HEK293 (cell line): Measurements from ENCODE around the gene ASPHD1.

Experiments used
- BCL11A ChIP-seq: fragments of 450-650 bp; formaldehyde crosslinking; IDR thresholded peaks from 2 replicates; pipeline ENCODE4 v1.5.1; 2016; ENCODE audit warnings: low read depth, missing biosample characterization, missing genetic modification characterization
- CTCF ChIP-seq: fragments of 450-650 bp; formaldehyde crosslinking; IDR thresholded peaks from 2 replicates; pipeline ENCODE4 v1.5.1; 2016; ENCODE audit warnings: missing biosample characterization, missing genetic modification characterization
- MEIS1 ChIP-seq: sonication (generic); formaldehyde crosslinking; IDR thresholded peaks from 2 replicates; pipeline ENCODE4 v1.8.1; 2022; ENCODE audit warnings: missing genetic modification reagents, mild to moderate bottlenecking, borderline replicate concordance
- PRDM2 ChIP-seq: fragments of 450-650 bp; formaldehyde crosslinking; IDR thresholded peaks from 2 replicates; pipeline ENCODE4 v1.5.1; 2016; ENCODE audit warnings: missing biosample characterization, missing genetic modification characterization, borderline replicate concordance
- REPIN1 ChIP-seq: fragments of 450-650 bp; formaldehyde crosslinking; IDR thresholded peaks from 2 replicates; pipeline ENCODE4 v1.5.1; 2017; ENCODE audit warnings: missing biosample characterization, missing genetic modification characterization, low read depth
- ZBTB1 ChIP-seq: fragments of 450-650 bp; formaldehyde crosslinking; IDR thresholded peaks from 2 replicates; pipeline ENCODE4 v1.5.1; 2016; ENCODE audit warnings: missing biosample characterization, missing genetic modification characterization
- ZBTB26 ChIP-seq: fragments of 450-650 bp; formaldehyde crosslinking; optimal IDR thresholded peaks from 2 replicates; pipeline ENCODE3; 2016; ENCODE audit warnings: missing biosample characterization, mild to moderate bottlenecking, missing genetic modification characterization
- ZFHX2 ChIP-seq: fragments of 450-650 bp; formaldehyde crosslinking; conservative IDR thresholded peaks from 2 replicates; pipeline ENCODE4 v1.5.1; 2016; ENCODE audit warnings: missing biosample characterization, missing genetic modification characterization
- ZNF132 ChIP-seq: fragments of 450-650 bp; formaldehyde crosslinking; IDR thresholded peaks from 2 replicates; pipeline ENCODE4 v1.5.1; 2017; ENCODE audit warnings: missing biosample characterization, missing genetic modification characterization, borderline replicate concordance
- ZNF2 ChIP-seq: fragments of 450-650 bp; formaldehyde crosslinking; IDR thresholded peaks from 2 replicates; pipeline ENCODE4 v1.5.1; 2016; ENCODE audit warnings: missing biosample characterization, missing genetic modification characterization
- ZNF248 ChIP-seq: fragments of 450-650 bp; formaldehyde crosslinking; IDR thresholded peaks from 2 replicates; pipeline ENCODE4 v1.5.1; 2017; ENCODE audit warnings: missing biosample characterization, missing genetic modification characterization
- ZNF280D ChIP-seq: fragments of 450-650 bp; formaldehyde crosslinking; IDR thresholded peaks from 2 replicates; pipeline ENCODE4 v1.5.1; 2016; ENCODE audit warnings: missing biosample characterization, missing genetic modification characterization
- ZNF449 ChIP-seq: fragments of 450-650 bp; formaldehyde crosslinking; IDR thresholded peaks from 2 replicates; pipeline ENCODE4 v1.5.1; 2017; ENCODE audit warnings: missing biosample characterization, mild to moderate bottlenecking, missing genetic modification characterization, moderate library complexity
- ZNF488 ChIP-seq: fragments of 450-650 bp; formaldehyde crosslinking; IDR thresholded peaks from 2 replicates; pipeline ENCODE4 v1.5.1; 2016; ENCODE audit warnings: missing biosample characterization, missing genetic modification characterization
- ZNF529 ChIP-seq: fragments of 450-650 bp; formaldehyde crosslinking; IDR thresholded peaks from 2 replicates; pipeline ENCODE4 v1.5.1; 2017; ENCODE audit warnings: missing genetic modification characterization, missing biosample characterization; ENCODE audit not compliant: insufficient replicate concordance
- ZNF580 ChIP-seq: fragments of 450-650 bp; formaldehyde crosslinking; IDR thresholded peaks from 2 replicates; pipeline ENCODE4 v1.5.1; 2016; ENCODE audit warnings: missing biosample characterization, missing genetic modification characterization
- ZNF600 ChIP-seq: fragments of 450-650 bp; formaldehyde crosslinking; IDR thresholded peaks from 2 replicates; pipeline ENCODE4 v1.5.1; 2016; ENCODE audit warnings: missing biosample characterization, missing genetic modification characterization
- ZNF660 ChIP-seq: fragments of 450-650 bp; IDR thresholded peaks from 2 replicates; pipeline ENCODE4 v1.5.1; 2018; ENCODE audit warnings: missing biosample characterization, mild to moderate bottlenecking, missing genetic modification characterization
- ZNF670 ChIP-seq: fragments of 450-650 bp; formaldehyde crosslinking; IDR thresholded peaks from 2 replicates; pipeline ENCODE4 v1.5.1; 2016; ENCODE audit warnings: missing biosample characterization, missing genetic modification characterization, low read depth
- ZNF704 ChIP-seq: fragments of 450-650 bp; formaldehyde crosslinking; IDR thresholded peaks from 2 replicates; pipeline ENCODE4 v1.5.1; 2016; ENCODE audit warnings: missing biosample characterization, missing genetic modification characterization
- ZNF785 ChIP-seq: fragments of 450-650 bp; formaldehyde crosslinking; IDR thresholded peaks from 2 replicates; pipeline ENCODE4 v1.5.1; 2016; ENCODE audit warnings: missing biosample characterization, missing genetic modification characterization
- ZNF791 ChIP-seq: fragments of 450-650 bp; formaldehyde crosslinking; IDR thresholded peaks from 2 replicates; pipeline ENCODE4 v1.5.1; 2016; ENCODE audit warnings: missing biosample characterization, missing genetic modification characterization
- ZSCAN16 ChIP-seq: fragments of 450-650 bp; formaldehyde crosslinking; IDR thresholded peaks from 2 replicates; pipeline ENCODE4 v1.5.1; 2016; ENCODE audit warnings: missing biosample characterization, missing genetic modification characterization

Gene ASPHD1

GRCh38 chr16:29899516-29900101 lies 679 bp upstream of the ASPHD1 start, which contains the start of gene SEZ6L2 (continued):
- TF ChIP-seq ZNF580 (tag by site-specific recombination) (no peak), ZNF248 (tag by site-specific recombination) (no peak), ZNF785 (tag by site-specific recombination) (no peak), ZNF704 (tag by site-specific recombination) (no peak), ZNF670 (tag by site-specific recombination) (no peak), ZSCAN16 (tag by site-specific recombination) (no peak), BCL11A (tag by site-specific recombination) (no peak), ZNF488 (no peak), PRDM2 (no peak), ZNF600 (tag by site-specific recombination) (peak; percentile 65), ZBTB1 (tag by site-specific recombination) (no peak), ZNF449 (tag by site-specific recombination) (no peak), ZFHX2 (tag by site-specific recombination) (no peak), ZNF529 (tag by site-specific recombination) (no peak), CTCF (tag by site-specific recombination) (peak; percentile 79; the same call in 1 of the 2 replicates), MEIS1 (no peak), ZBTB26 (tag by site-specific recombination) (peak; percentile 66), ZNF2 (0 out of 2 replicates have a peak, but pooled peaks have one; percentile 35), ZNF280D (tag by site-specific recombination) (no peak), ZNF132 (tag by site-specific recombination) (no peak), REPIN1 (tag by site-specific recombination) (0 out of 2 replicates have a peak, but pooled peaks have one; percentile 17), ZNF660 (tag by site-specific recombination) (no peak; the same call in 1 of the 2 replicates), ZNF791 (no peak)
